ENCODE results near the gene ZMYM5. TPM values are rescaled to one million over a fixed set of nuclear protein-coding genes. Genes with fewer than 3 reads are reported as not detected.
"Not testable (repeated sequence)": the region's sequence is repeated elsewhere in the genome, so short reads cannot be mapped to it uniquely, and the experiment has no call there.

ZMYM5 gene
- polyA plus RNA-seq, 2 donors: 7.8 to 8.6 TPM

DNA sequence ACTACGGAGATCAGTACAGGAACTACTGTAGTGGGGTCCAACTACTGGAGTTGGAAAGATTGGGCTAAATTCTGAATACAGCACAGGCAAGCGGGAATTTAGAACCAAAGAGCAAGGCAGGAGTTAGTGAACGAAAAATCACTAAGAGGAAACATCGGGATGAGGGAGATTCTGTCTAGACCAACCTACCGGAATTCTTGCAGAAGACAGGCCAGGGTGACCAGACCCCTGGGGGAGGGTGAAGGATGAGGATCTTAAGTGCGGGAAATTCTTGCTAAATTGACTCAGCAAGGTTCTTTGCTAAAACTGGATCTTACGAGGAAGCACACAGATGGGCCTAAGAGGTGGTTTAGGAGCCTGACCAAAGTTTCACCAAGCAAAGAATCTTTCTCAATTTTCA, 67.5 kb downstream of the ZMYM5 start:
- H3K27me3 ChIP-seq (ENCODE audit: control insufficient read depth in 1 of 2, insufficient read depth in 2 of 2, low read length in 2 of 2): no peaks in the 10 kb centered on the region
- no peaks in the 10 kb centered on the region for H3K36me3 ChIP-seq (ENCODE audit: control insufficient read depth in 2 of 2, insufficient read depth in 2 of 2, low read length in 1 of 2)
- H3K9me3 ChIP-seq (ENCODE audit: control insufficient read depth in 2 of 2, insufficient read depth in 1 of 2, low read depth in 1 of 2, low read length in 1 of 2): no peaks in the 10 kb centered on the region
- H3K4me3 ChIP-seq (ENCODE audit: low read depth in 1 of 2, low read length in 2 of 2): no peak overlapping the region
- no peaks in the 10 kb centered on the region for H3K4me1 ChIP-seq (ENCODE audit: control insufficient read depth in 2 of 2, insufficient read depth in 2 of 2, low read length in 1 of 2)
- H3K27ac ChIP-seq (ENCODE audit: low read depth in 2 of 2, low read length in 1 of 2): no peak overlapping the region
- 95 to 97% methylated on average over 7 of the region's 7 CpGs for WGBS, 2 donors

DNA sequence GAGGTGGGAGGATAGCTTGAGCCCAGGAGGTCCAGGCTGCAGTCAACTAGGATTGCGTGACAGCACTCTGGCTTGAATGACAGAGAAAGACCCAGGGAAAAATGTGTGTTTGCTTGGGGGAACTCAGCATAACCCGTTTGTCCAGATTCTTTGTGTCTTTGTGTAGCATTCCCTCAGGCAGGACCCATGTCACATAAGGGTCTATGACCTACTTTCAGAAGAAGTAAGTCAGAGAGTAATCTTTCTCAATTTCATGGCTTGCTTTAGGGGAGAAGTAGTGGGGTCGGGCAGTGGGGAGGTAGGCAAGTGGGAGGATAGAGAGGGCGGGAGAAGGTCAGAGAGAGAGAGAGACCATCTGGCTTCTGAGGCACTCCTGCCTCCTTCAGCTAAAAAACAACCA, 68.8 kb downstream of the ZMYM5 start:
- 59 to 64% methylated on average over 4 of the region's 4 CpGs for WGBS, 2 donors
- H3K4me1 ChIP-seq (ENCODE audit: control insufficient read depth in 2 of 2, insufficient read depth in 2 of 2, low read length in 1 of 2): no peaks in the 10 kb centered on the region
- no peaks in the 10 kb centered on the region for H3K27me3 ChIP-seq (ENCODE audit: control insufficient read depth in 1 of 2, insufficient read depth in 2 of 2, low read length in 2 of 2)
- no peaks in the 10 kb centered on the region for H3K9me3 ChIP-seq (ENCODE audit: control insufficient read depth in 2 of 2, insufficient read depth in 1 of 2, low read depth in 1 of 2, low read length in 1 of 2)
- no peaks in the 10 kb centered on the region for H3K36me3 ChIP-seq (ENCODE audit: control insufficient read depth in 2 of 2, insufficient read depth in 2 of 2, low read length in 1 of 2)
- H3K4me3 ChIP-seq (ENCODE audit: low read depth in 1 of 2, low read length in 2 of 2): no peak overlapping the region
- peak overlapping the region in 1 of 2 donors; percentile 73 for H3K27ac ChIP-seq (ENCODE audit: low read depth in 2 of 2, low read length in 1 of 2)

DNA sequence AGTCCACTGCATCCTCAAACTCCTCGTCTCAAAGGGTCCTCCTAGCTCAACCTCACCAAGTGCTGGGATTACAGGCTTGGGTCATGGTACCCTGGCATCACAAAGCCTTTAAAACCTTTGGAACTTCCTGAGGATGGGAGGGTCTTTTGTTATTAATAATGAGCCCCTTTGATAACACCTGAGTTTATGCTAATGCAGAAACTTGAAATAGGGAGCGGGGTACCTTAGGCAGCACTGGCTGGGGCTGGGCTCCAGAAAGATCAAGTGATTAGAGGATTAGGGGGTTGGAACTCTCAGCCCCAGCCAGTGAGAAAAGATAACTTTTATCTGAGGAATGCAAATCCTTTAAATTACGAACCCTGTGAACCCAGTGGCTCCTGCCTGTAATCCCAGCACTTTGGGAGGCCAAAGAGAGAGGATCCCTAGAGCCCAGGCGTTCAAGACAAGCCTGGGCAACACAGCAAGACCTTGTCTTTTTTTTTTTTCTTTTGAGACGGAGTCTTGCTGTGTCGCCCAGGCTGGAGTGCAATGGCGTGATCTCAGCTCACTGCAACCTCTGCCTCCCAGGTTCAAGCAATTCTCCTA, 71.4 kb downstream of the ZMYM5 start:
- WGBS, 2 donors: 85 to 89% methylated on average over 7 of the region's 7 CpGs
- no peak overlapping the region for H3K27ac ChIP-seq (ENCODE audit: low read depth in 2 of 2, low read length in 1 of 2)
- no peak overlapping the region for H3K4me3 ChIP-seq (ENCODE audit: low read depth in 1 of 2, low read length in 2 of 2)
- H3K27me3 ChIP-seq (ENCODE audit: control insufficient read depth in 1 of 2, insufficient read depth in 2 of 2, low read length in 2 of 2): no peaks in the 10 kb centered on the region
- no peaks in the 10 kb centered on the region for H3K36me3 ChIP-seq (ENCODE audit: control insufficient read depth in 2 of 2, insufficient read depth in 2 of 2, low read length in 1 of 2)
- H3K9me3 ChIP-seq (ENCODE audit: control insufficient read depth in 2 of 2, insufficient read depth in 1 of 2, low read depth in 1 of 2, low read length in 1 of 2): no peaks in the 10 kb centered on the region
- H3K4me1 ChIP-seq (ENCODE audit: control insufficient read depth in 2 of 2, insufficient read depth in 2 of 2, low read length in 1 of 2): no peaks in the 10 kb centered on the region

DNA sequence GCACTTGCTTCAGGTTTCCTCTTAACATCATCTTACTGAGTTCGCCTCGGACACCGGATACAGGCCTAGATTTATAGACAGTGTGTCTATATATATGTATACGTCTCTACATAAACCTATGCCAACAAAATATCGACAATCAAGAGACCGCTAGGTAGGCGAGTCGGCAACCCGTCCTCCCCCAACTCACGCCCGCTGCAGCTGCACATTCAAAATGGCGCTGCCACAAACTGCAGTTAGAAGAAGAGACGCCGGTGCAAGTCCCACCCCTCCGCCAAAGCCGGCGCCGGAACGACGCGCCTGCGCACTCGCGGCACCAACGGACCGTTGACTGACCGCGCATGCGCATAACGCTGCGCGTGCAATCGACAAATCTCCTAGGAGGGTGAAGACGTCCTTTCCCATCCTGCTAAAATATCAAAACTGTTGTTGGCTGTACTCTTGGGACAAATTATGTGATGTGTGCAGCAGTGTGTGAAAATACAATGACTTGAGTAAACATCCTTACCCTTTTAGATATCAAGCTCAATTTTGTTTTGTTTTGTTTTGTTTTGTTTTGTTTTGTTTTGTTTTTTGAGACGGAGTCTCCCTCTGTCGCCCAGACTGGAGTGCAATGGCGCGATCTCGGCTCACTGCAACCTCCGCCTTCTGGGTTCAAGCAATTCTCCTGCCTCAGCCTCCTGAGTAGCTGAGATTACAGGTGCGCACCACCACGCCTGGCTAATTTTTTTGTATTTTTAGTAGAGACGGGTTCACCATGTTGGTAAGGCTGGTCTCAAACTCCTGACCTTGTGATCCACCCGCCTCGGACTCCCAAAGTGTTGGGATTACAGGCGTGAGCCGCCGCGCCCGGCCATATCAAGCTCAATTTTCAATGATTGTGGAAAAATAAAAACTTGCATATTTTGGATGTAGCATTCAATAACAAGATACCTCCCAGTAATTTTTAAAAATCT, 80.4 kb downstream of the ZMYM5 start, which contains the start of gene PSPC1:
Gene PSPC1, minus strand, starts transcription at position 219 of the 956 bp plus-strand sequence. Its CDS starts 188 bp downstream, at position 31.
- not testable (repeated sequence) for H3K4me1 ChIP-seq (ENCODE audit: control insufficient read depth in 2 of 2, insufficient read depth in 2 of 2, low read length in 1 of 2); H3K9me3 ChIP-seq (ENCODE audit: control insufficient read depth in 2 of 2, insufficient read depth in 1 of 2, low read depth in 1 of 2, low read length in 1 of 2); H3K36me3 ChIP-seq (ENCODE audit: control insufficient read depth in 2 of 2, insufficient read depth in 2 of 2, low read length in 1 of 2); H3K27me3 ChIP-seq (ENCODE audit: control insufficient read depth in 1 of 2, insufficient read depth in 2 of 2, low read length in 2 of 2)
- Histone ChIP-seq H3K4me3 (ENCODE audit: low read depth in 1 of 2, low read length in 2 of 2) (peak within 1 kb of the TSS; percentile 88 to 100), H3K27ac (ENCODE audit: low read depth in 2 of 2, low read length in 1 of 2) (peak within 1 kb of the TSS; percentile 94 to 99)
- WGBS, 2 donors: 19 to 21% methylated on average over 50 of the region's 50 CpGs

DNA sequence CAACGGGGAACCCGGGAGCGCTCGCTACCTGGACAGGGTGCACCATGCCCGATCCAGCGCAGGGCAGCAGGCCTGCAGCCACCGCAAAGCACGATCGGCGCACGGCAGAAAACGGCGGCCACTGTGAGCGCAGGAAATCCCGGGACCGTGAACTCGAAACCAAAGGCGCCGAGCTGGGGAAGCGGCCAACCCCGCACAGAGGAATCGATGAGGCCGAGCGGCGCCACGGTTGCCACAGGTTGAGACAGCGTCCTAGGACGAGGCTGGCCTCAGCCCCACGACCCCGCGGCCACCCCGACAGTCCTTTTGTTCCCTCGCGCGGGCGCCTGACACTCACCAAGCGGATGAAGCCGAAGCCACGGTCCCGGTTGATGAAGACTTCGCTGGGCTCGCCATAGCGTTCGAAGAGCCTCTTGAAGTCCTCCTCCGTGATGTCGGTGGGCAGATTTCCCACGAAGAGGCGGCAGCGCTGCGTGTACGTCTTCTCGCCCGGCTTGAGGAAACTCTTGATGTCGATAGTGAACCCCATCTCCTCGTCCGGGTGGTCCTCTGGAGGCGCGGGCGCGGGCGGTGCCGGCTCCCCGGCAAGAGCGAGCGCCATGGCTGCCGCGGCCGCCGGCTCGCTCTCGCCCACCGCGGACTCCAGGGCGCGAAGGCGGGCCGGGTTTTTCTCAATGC, 81.3 kb downstream of the ZMYM5 start:
- Histone ChIP-seq H3K36me3 (ENCODE audit: control insufficient read depth in 2 of 2, insufficient read depth in 2 of 2, low read length in 1 of 2) (no peaks in the 10 kb centered on the region), H3K4me3 (ENCODE audit: low read depth in 1 of 2, low read length in 2 of 2) (peak overlapping the region; percentile 88 to 100), H3K4me1 (ENCODE audit: control insufficient read depth in 2 of 2, insufficient read depth in 2 of 2, low read length in 1 of 2) (no peaks in the 10 kb centered on the region), H3K27me3 (ENCODE audit: control insufficient read depth in 1 of 2, insufficient read depth in 2 of 2, low read length in 2 of 2) (no peaks in the 10 kb centered on the region), H3K27ac (ENCODE audit: low read depth in 2 of 2, low read length in 1 of 2) (peak overlapping the region; percentile 94 to 99), H3K9me3 (ENCODE audit: control insufficient read depth in 2 of 2, insufficient read depth in 1 of 2, low read depth in 1 of 2, low read length in 1 of 2) (no peaks in the 10 kb centered on the region)
- WGBS, 2 donors: 0 to 1% methylated on average over 74 to 77 of the region's 77 CpGs

- Histone ChIP-seq H3K27me3 (ENCODE audit: control insufficient read depth in 1 of 2, insufficient read depth in 2 of 2, low read length in 2 of 2) (no peaks in the 10 kb centered on the region), H3K4me1 (ENCODE audit: control insufficient read depth in 2 of 2, insufficient read depth in 2 of 2, low read length in 1 of 2) (no peaks in the 10 kb centered on the region), H3K36me3 (ENCODE audit: control insufficient read depth in 2 of 2, insufficient read depth in 2 of 2, low read length in 1 of 2) (no peaks in the 10 kb centered on the region), H3K27ac (ENCODE audit: low read depth in 2 of 2, low read length in 1 of 2) (peak overlapping the region in 1 of 2 donors; percentile 94), H3K9me3 (ENCODE audit: control insufficient read depth in 2 of 2, insufficient read depth in 1 of 2, low read depth in 1 of 2, low read length in 1 of 2) (no peaks in the 10 kb centered on the region), H3K4me3 (ENCODE audit: low read depth in 1 of 2, low read length in 2 of 2) (peak overlapping the region; percentile 88 to 100)
- 8 to 12% methylated on average over 9 of the region's 9 CpGs for WGBS, 2 donors
These were observed 81.9 kb downstream of the ZMYM5 start for GRCh38 chr13:19781526-19781925.

GRCh38 chr13:19780753-19781418, 82.6 kb downstream of the ZMYM5 start:
- not testable (repeated sequence) for H3K9me3 ChIP-seq (ENCODE audit: control insufficient read depth in 2 of 2, insufficient read depth in 1 of 2, low read depth in 1 of 2, low read length in 1 of 2); H3K4me1 ChIP-seq (ENCODE audit: control insufficient read depth in 2 of 2, insufficient read depth in 2 of 2, low read length in 1 of 2); H3K27ac ChIP-seq (ENCODE audit: low read depth in 2 of 2, low read length in 1 of 2); H3K36me3 ChIP-seq (ENCODE audit: control insufficient read depth in 2 of 2, insufficient read depth in 2 of 2, low read length in 1 of 2); H3K27me3 ChIP-seq (ENCODE audit: control insufficient read depth in 1 of 2, insufficient read depth in 2 of 2, low read length in 2 of 2)
- 88 to 89% methylated on average over 19 to 22 of the region's 22 CpGs for WGBS, 2 donors
- H3K4me3 ChIP-seq (ENCODE audit: low read depth in 1 of 2, low read length in 2 of 2): peak overlapping the region in 1 of 2 donors; percentile 100

Data from esophagus (tissue), 2 donors.